HepG2 (cell line): ENCODE results near the gene C16orf90. TPM values are rescaled to one million over a fixed set of nuclear protein-coding genes. Genes with fewer than 3 reads are reported as not detected.

ENCODE experiments used
- CBX5 ChIP-seq: sonication (generic); formaldehyde crosslinking; IDR thresholded peaks from 2 replicates; pipeline ENCODE4 v1.4.0; 2020; ENCODE audit warnings: missing genetic modification reagents, borderline replicate concordance
- DNMT1 ChIP-seq: sonication (generic); formaldehyde crosslinking; IDR thresholded peaks from 2 replicates; pipeline ENCODE4 v1.5.1; 2020; ENCODE audit warnings: mild to moderate bottlenecking, missing genetic modification reagents
- ESRRA ChIP-seq: sonication (generic); formaldehyde crosslinking; IDR thresholded peaks from 2 replicates; pipeline ENCODE4 v1.5.1; 2020; ENCODE audit warnings: mild to moderate bottlenecking, low read depth, missing genetic modification reagents
- FOXK1 ChIP-seq: sonication (generic); formaldehyde crosslinking; IDR thresholded peaks from 2 replicates; pipeline ENCODE4 v1.4.0; 2020; ENCODE audit warnings: low read depth, missing genetic modification reagents, borderline replicate concordance
- GTF3A ChIP-seq: sonication (generic); formaldehyde crosslinking; conservative IDR thresholded peaks from 2 replicates; pipeline ENCODE4 v1.4.0; 2020; ENCODE audit warnings: mild to moderate bottlenecking, missing genetic modification reagents
- HDAC1 ChIP-seq: sonication (generic); formaldehyde crosslinking; IDR thresholded peaks from 2 replicates; pipeline ENCODE4 v1.5.1; 2020; ENCODE audit warnings: mild to moderate bottlenecking, missing genetic modification reagents
- HOXD1 ChIP-seq: sonication (generic); formaldehyde crosslinking; IDR thresholded peaks from 2 replicates; pipeline ENCODE4 v1.5.0; 2020; ENCODE audit warnings: missing genetic modification reagents
- MBD4 ChIP-seq: IDR thresholded peaks from 2 replicates; pipeline ENCODE4 v1.6.1; 2012; ENCODE audit warnings: low read length, inconsistent platforms, borderline replicate concordance
- MTA3 ChIP-seq: sonication (generic); formaldehyde crosslinking; IDR thresholded peaks from 2 replicates; pipeline ENCODE4 v1.4.0; 2020; ENCODE audit warnings: missing genetic modification reagents
- NFIB ChIP-seq: sonication (generic); formaldehyde crosslinking; IDR thresholded peaks from 2 replicates; pipeline ENCODE4 v1.9.0; 2021; ENCODE audit warnings: missing genetic modification reagents, mild to moderate bottlenecking, borderline replicate concordance
- PAF1 ChIP-seq: IDR thresholded peaks from 2 replicates; pipeline ENCODE4 v1.6.1; 2016; ENCODE audit warnings: missing genetic modification reagents, missing compliant biosample characterization
- PHB2 ChIP-seq: fragments of 450-650 bp; IDR thresholded peaks from 2 replicates; pipeline ENCODE4 v1.6.1; 2018; ENCODE audit not compliant: partially characterized antibody
- PHF8 ChIP-seq: sonication (generic); formaldehyde crosslinking; IDR thresholded peaks from 2 replicates; pipeline ENCODE4 v1.5.0; 2020; ENCODE audit warnings: missing genetic modification reagents
- TCF7 ChIP-seq: sonication (generic); IDR thresholded peaks from 2 replicates; pipeline ENCODE4 v1.6.1; 2016; ENCODE audit warnings: antibody characterized with exemption, low read depth
- ZNF274 ChIP-seq: sonication (generic); formaldehyde crosslinking; IDR thresholded peaks from 2 replicates; pipeline ENCODE4 v1.5.1; 2020; ENCODE audit warnings: mild to moderate bottlenecking, missing genetic modification reagents
- ZNF670 ChIP-seq: sonication (generic); formaldehyde crosslinking; IDR thresholded peaks from 2 replicates; pipeline ENCODE4 v1.8.0; 2022; ENCODE audit warnings: mild to moderate bottlenecking, missing genetic modification reagents, borderline replicate concordance
- ZNF766 ChIP-seq: sonication (generic); formaldehyde crosslinking; IDR thresholded peaks from 2 replicates; pipeline ENCODE4 v1.5.0; 2020; ENCODE audit warnings: missing genetic modification reagents, borderline replicate concordance
- ZNF782 ChIP-seq: sonication (generic); formaldehyde crosslinking; IDR thresholded peaks from 2 replicates; pipeline ENCODE4 v1.4.0; 2020; ENCODE audit warnings: missing genetic modification reagents, mild to moderate bottlenecking, borderline replicate concordance
- polyA plus RNA-seq, 8 experiments: library from polyadenylated mRNA; depleted of rRNA in 3 of 8; stranded (reverse) in 7 of 8; unstranded in 1 of 8; fragments of >200 nt; fragmentation: Illumina TruSeq in 4 of 8; extraction: Trizol in 4 of 8; gene quantifications; 2 replicates each; pipeline versions ENCODE4 v1.2.1 to v1.2.3, GENCODE V29; 2011 to 2016; ENCODE audit warnings: low read depth in 4 of 8, missing spikeins in 1 of 8, mixed read lengths in 1 of 8; ENCODE audit not compliant: insufficient read depth in 1 of 8
- total RNA-seq, 5 experiments: library from RNA; depleted of rRNA; stranded (reverse); fragments of >200 nt; fragmentation: Illumina TruSeq; extraction: Trizol; gene quantifications; 2 replicates each; pipeline ENCODE4 v1.2.3, GENCODE V29; 2016; ENCODE audit warnings: low read depth in 1 of 5
- TF ChIP-seq, protein P1 (sequence below): sonication (generic); formaldehyde crosslinking; IDR thresholded peaks from 2 replicates; pipeline ENCODE4 v1.4.0; 2020; ENCODE audit warnings: mild to moderate bottlenecking, missing genetic modification reagents
- TF ChIP-seq, protein P2 (sequence below): sonication (generic); formaldehyde crosslinking; IDR thresholded peaks from 2 replicates; pipeline ENCODE4 v1.9.0; 2021; ENCODE audit warnings: missing genetic modification reagents, borderline replicate concordance
- TF ChIP-seq, protein P3 (sequence below): sonication (generic); formaldehyde crosslinking; IDR thresholded peaks from 2 replicates; pipeline ENCODE4 v1.4.0; 2020; ENCODE audit warnings: missing genetic modification reagents
- TF ChIP-seq, protein P4 (sequence below): sonication (generic); formaldehyde crosslinking; IDR thresholded peaks from 2 replicates; pipeline ENCODE4 v1.4.0; 2020; ENCODE audit warnings: mild to moderate bottlenecking, missing genetic modification reagents

C16orf90 gene
- total and polyA plus RNA-seq, 2 of the 13 experiments (the other 11 are each of a cell fraction or from before 2014, with no cell fraction given) = not detected

DNA sequence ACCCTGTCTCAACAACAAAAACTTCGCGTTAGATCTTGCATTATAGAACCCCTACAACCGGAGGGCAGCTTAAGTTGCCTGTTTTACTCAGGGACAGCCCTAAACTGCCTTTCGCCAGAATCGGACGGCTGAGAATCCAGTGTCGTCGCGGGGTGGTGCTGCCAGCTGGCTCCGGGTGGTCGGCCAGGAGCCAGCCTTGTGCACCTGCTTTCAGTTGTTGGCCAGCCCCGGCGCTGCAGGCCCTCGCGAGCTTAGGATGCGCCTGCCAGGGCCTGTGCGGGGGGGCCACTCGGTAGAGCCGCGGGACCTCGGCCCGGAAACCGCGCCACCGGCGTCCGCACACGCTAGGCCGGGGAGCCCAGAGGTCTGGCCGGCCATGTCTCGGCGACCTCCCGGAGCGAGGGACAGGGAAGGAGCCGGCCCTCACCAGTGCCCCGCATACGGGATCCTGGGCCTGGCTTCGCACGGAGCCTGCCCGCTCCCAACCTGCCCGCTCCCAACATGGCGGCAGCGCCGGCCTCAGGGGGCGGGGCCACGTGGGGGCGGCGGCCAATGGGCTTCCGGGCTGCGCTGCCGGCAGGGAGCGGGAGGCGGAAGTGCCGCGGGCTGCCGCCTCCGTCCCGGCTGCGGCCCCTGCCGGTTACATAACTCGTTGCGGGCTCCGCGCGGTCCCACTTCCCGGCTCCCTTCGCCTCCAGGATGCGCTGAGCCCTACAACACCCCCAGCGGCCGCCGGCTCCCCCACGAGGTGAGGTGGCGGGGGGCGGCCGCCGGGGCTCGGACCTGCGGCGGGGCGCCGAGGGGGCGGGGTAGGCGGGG lies 37.6 kb downstream of the C16orf90 start (continued):
- TF ChIP-seq ZNF766 (CRISPR knock-in tag) (peak; percentile 86), MBD4 (no peak), PHB2 (no peak), MTA3 (no peak), PAF1 (CRISPR knock-in tag) (no peak), TCF7 (no peak), NFIB (CRISPR knock-in tag) (0 out of 2 replicates have a peak, but pooled peaks have one; percentile 24), DNMT1 (CRISPR knock-in tag) (no peak), ZNF670 (CRISPR knock-in tag) (peak; percentile 95), CBX5 (CRISPR knock-in tag) (no peak; the same call in 1 of the 2 replicates), GTF3A (CRISPR knock-in tag) (no peak), HOXD1 (CRISPR knock-in tag) (peak; percentile 83; the same call in 1 of the 2 replicates), FOXK1 (CRISPR knock-in tag) (peak; percentile 74; the same call in 1 of the 2 replicates), PHF8 (peak; percentile 92), ZNF782 (CRISPR knock-in tag) (no peak; the same call in 1 of the 2 replicates), ESRRA (CRISPR knock-in tag) (0 out of 2 replicates have a peak, but pooled peaks have one; percentile 39), HDAC1 (CRISPR knock-in tag) (peak; percentile 89), ZNF274 (CRISPR knock-in tag) (peak; percentile 74; the same call in 1 of the 2 replicates)
- TF ChIP-seq, protein P1, sequence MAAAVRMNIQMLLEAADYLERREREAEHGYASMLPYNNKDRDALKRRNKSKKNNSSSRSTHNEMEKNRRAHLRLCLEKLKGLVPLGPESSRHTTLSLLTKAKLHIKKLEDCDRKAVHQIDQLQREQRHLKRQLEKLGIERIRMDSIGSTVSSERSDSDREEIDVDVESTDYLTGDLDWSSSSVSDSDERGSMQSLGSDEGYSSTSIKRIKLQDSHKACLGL = no peak; the same call in 1 of the 2 replicates
- TF ChIP-seq, protein P2, sequence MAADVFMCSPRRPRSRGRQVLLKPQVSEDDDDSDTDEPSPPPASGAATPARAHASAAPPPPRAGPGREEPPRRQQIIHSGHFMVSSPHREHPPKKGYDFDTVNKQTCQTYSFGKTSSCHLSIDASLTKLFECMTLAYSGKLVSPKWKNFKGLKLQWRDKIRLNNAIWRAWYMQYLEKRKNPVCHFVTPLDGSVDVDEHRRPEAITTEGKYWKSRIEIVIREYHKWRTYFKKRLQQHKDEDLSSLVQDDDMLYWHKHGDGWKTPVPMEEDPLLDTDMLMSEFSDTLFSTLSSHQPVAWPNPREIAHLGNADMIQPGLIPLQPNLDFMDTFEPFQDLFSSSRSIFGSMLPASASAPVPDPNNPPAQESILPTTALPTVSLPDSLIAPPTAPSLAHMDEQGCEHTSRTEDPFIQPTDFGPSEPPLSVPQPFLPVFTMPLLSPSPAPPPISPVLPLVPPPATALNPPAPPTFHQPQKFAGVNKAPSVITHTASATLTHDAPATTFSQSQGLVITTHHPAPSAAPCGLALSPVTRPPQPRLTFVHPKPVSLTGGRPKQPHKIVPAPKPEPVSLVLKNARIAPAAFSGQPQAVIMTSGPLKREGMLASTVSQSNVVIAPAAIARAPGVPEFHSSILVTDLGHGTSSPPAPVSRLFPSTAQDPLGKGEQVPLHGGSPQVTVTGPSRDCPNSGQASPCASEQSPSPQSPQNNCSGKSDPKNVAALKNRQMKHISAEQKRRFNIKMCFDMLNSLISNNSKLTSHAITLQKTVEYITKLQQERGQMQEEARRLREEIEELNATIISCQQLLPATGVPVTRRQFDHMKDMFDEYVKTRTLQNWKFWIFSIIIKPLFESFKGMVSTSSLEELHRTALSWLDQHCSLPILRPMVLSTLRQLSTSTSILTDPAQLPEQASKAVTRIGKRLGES (CRISPR knock-in tag) = no peak
- TF ChIP-seq, protein P3, sequence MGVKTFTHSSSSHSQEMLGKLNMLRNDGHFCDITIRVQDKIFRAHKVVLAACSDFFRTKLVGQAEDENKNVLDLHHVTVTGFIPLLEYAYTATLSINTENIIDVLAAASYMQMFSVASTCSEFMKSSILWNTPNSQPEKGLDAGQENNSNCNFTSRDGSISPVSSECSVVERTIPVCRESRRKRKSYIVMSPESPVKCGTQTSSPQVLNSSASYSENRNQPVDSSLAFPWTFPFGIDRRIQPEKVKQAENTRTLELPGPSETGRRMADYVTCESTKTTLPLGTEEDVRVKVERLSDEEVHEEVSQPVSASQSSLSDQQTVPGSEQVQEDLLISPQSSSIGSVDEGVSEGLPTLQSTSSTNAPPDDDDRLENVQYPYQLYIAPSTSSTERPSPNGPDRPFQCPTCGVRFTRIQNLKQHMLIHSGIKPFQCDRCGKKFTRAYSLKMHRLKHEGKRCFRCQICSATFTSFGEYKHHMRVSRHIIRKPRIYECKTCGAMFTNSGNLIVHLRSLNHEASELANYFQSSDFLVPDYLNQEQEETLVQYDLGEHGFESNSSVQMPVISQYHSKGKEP (CRISPR knock-in tag) = 0 out of 2 replicates have a peak, but pooled peaks have one; percentile 73
- TF ChIP-seq, protein P4, sequence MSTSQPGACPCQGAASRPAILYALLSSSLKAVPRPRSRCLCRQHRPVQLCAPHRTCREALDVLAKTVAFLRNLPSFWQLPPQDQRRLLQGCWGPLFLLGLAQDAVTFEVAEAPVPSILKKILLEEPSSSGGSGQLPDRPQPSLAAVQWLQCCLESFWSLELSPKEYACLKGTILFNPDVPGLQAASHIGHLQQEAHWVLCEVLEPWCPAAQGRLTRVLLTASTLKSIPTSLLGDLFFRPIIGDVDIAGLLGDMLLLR (CRISPR knock-in tag) = peak; percentile 58; the same call in 1 of the 2 replicates
